HG03378 (cell line): ENCODE measurements around the gene DGKD.

Source experiments
- ATAC-seq: cut with Tn5 transposase; IDR thresholded peaks from one replicate; pipeline ENCODE4 v1.9.1; 2021; ENCODE audit warnings: mild to moderate bottlenecking, moderate library complexity; ENCODE audit not compliant: unreplicated experiment

DGKD gene

GRCh38 chr2:233441161-233442027 is 87.1 kb downstream of the DGKD start:
- no peak for ATAC-seq

- ATAC-seq = no peak
Observed at GRCh38 chr2:233442028-233442310, 87.7 kb downstream of the DGKD start.

GRCh38 chr2:233443511-233444183 is 89.4 kb downstream of the DGKD start:
- ATAC-seq = no peak

GRCh38 chr2:233444501-233444900 is 90.2 kb downstream of the DGKD start:
- ATAC-seq = no peak

GRCh38 chr2:233445152-233445830 is 91.0 kb downstream of the DGKD start:
- no peak for ATAC-seq

- ATAC-seq = no peak
Observed at GRCh38 chr2:233446121-233446520, 91.8 kb downstream of the DGKD start.

- no peak for ATAC-seq
Observed at GRCh38 chr2:233446606-233447305, 92.5 kb downstream of the DGKD start.

- ATAC-seq = no peak
Observed at GRCh38 chr2:233447506-233448219, 93.4 kb downstream of the DGKD start.

GRCh38 chr2:233448220-233448559 is 93.9 kb downstream of the DGKD start:
- ATAC-seq = no peak

- ATAC-seq = no peak
Observed at GRCh38 chr2:233448575-233448974, 94.3 kb downstream of the DGKD start.

- no peak for ATAC-seq
Observed at GRCh38 chr2:233449081-233449901, 95.0 kb downstream of the DGKD start.

- no peak for ATAC-seq
Observed at GRCh38 chr2:233449921-233450863, 95.9 kb downstream of the DGKD start.

- no peak for ATAC-seq
Observed at GRCh38 chr2:233450864-233451575, 96.7 kb downstream of the DGKD start.

- ATAC-seq = no peak
Observed at GRCh38 chr2:233451950-233452349, 97.7 kb downstream of the DGKD start.

GRCh38 chr2:233453111-233453915 is 99.0 kb downstream of the DGKD start:
- ATAC-seq = no peak

- no peak for ATAC-seq
Observed at GRCh38 chr2:233453916-233454315, 99.6 kb downstream of the DGKD start.

GRCh38 chr2:233455006-233455405 is 100.7 kb downstream of the DGKD start:
- no peak for ATAC-seq
